ENCODE data around the gene NUBPL.

DNA sequence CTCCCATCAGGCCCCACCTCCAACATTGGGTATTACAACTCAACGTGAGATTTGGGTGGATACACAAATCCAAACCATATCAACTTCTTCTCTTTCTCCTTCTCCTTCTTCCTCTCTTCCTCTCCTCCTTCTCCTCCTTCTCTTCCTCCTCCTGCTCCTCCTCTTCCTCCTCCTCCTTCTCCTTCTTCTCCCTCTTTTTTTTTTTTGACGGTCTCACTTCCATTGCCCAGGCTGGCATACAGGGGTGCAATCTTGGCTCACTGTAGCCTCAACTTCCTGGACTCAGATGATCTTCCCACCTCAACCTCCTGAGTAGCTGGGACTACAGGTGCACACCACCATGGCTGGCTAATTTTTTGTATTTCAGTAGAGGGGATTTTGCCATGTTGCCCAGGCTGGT is 11.4 kb upstream of the NUBPL start:
- TF ChIP-seq, protein P1, sequence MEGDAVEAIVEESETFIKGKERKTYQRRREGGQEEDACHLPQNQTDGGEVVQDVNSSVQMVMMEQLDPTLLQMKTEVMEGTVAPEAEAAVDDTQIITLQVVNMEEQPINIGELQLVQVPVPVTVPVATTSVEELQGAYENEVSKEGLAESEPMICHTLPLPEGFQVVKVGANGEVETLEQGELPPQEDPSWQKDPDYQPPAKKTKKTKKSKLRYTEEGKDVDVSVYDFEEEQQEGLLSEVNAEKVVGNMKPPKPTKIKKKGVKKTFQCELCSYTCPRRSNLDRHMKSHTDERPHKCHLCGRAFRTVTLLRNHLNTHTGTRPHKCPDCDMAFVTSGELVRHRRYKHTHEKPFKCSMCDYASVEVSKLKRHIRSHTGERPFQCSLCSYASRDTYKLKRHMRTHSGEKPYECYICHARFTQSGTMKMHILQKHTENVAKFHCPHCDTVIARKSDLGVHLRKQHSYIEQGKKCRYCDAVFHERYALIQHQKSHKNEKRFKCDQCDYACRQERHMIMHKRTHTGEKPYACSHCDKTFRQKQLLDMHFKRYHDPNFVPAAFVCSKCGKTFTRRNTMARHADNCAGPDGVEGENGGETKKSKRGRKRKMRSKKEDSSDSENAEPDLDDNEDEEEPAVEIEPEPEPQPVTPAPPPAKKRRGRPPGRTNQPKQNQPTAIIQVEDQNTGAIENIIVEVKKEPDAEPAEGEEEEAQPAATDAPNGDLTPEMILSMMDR (IDR thresholded peaks at IDR 0.05), result no peak
- TF ChIP-seq POLR2A (IDR thresholded peaks at IDR 0.05), result no peak

Measured in lower leg skin (tissue), 3 donors.